HG03139 (cell line): ENCODE results near the gene DTNBP1.

Experiments
- ATAC-seq: cut with Tn5 transposase; IDR thresholded peaks from one replicate; pipeline ENCODE4 v1.9.1; 2021; ENCODE audit not compliant: unreplicated experiment

DTNBP1 gene

GRCh38 chr6:15662326-15663129 is at the start of gene DTNBP1:
TSS of gene DTNBP1 (minus strand) at chr6:15663028. CDS start at chr6:15662869, 159 bp downstream.
- ATAC-seq = peak; percentile 63

GRCh38 chr6:15709651-15710269 is 46.9 kb upstream of the DTNBP1 start:
- no peak for ATAC-seq

- ATAC-seq = no peak
Measured at GRCh38 chr6:15708231-15708630, 45.4 kb upstream of the DTNBP1 start.

GRCh38 chr6:15705981-15706380 is 43.2 kb upstream of the DTNBP1 start:
- no peak for ATAC-seq

GRCh38 chr6:15698471-15698870 is 35.6 kb upstream of the DTNBP1 start:
- no peak for ATAC-seq

- no peak for ATAC-seq
Measured at GRCh38 chr6:15697895-15698294, 35.1 kb upstream of the DTNBP1 start.

GRCh38 chr6:15691250-15691869 is 28.5 kb upstream of the DTNBP1 start:
- ATAC-seq = peak; percentile 80

GRCh38 chr6:15690510-15690909 is 27.7 kb upstream of the DTNBP1 start:
- ATAC-seq = no peak

GRCh38 chr6:15689586-15690482 is 27.0 kb upstream of the DTNBP1 start:
- no peak for ATAC-seq

- ATAC-seq = no peak
Measured at GRCh38 chr6:15685619-15686018, 22.8 kb upstream of the DTNBP1 start.

- ATAC-seq = no peak
Measured at GRCh38 chr6:15682965-15683822, 20.4 kb upstream of the DTNBP1 start.

GRCh38 chr6:15681946-15682345 is 19.1 kb upstream of the DTNBP1 start:
- no peak for ATAC-seq

GRCh38 chr6:15678514-15678913 is 15.7 kb upstream of the DTNBP1 start:
- ATAC-seq = no peak

GRCh38 chr6:15677822-15678221 is 15.0 kb upstream of the DTNBP1 start:
- ATAC-seq = no peak

GRCh38 chr6:15675536-15676220 is 12.8 kb upstream of the DTNBP1 start:
- no peak for ATAC-seq

- ATAC-seq = no peak
Measured at GRCh38 chr6:15674690-15675386, 12.0 kb upstream of the DTNBP1 start.

- no peak for ATAC-seq
Measured at GRCh38 chr6:15673666-15674065, 10.8 kb upstream of the DTNBP1 start.

- ATAC-seq = no peak
Measured at GRCh38 chr6:15672818-15673217, 10.0 kb upstream of the DTNBP1 start.

GRCh38 chr6:15672291-15672690 is 9.5 kb upstream of the DTNBP1 start:
- no peak for ATAC-seq
